ENCODE data around the gene NT5C3B.

- TF ChIP-seq CTCF (IDR thresholded peaks at IDR 0.05) (no peak), EZH2 (IDR thresholded peaks at IDR 0.05) (no peak)
Observed at GRCh38 chr17:41785091-41785858, 50.8 kb downstream of the NT5C3B start.

All from neural progenitor cell (in vitro differentiated cells).